NB4 (cell line): Measurements from ENCODE around the gene SAMD11.
"Not testable (repeated sequence)": the region's sequence is repeated elsewhere in the genome, so short reads cannot be mapped to it uniquely, and the experiment has no call there.

Experiments
- DNase-seq: peaks from one replicate; pipeline ENCODE4 v3.0.0; 2010; ENCODE audit warnings: low read depth
- H3K4me3 ChIP-seq: one replicate; pipeline ENCODE4 v1.5.1; 2011; ENCODE audit warnings: mild to moderate bottlenecking, low read depth, low read length, moderate library complexity
- MYC ChIP-seq: IDR thresholded peaks from 2 replicates; pipeline ENCODE4 v1.6.1; 2011; ENCODE audit warnings: low read depth, low read length
- POLR2A ChIP-seq: IDR thresholded peaks from 2 replicates; pipeline ENCODE4 v1.6.1; 2011; ENCODE audit warnings: mild to moderate bottlenecking; ENCODE audit not compliant: insufficient read length; ENCODE audit errors: extremely low read depth
- TF ChIP-seq, protein P1 (sequence below): IDR thresholded peaks from 2 replicates; pipeline ENCODE4 v1.6.1; 2011; ENCODE audit warnings: low read depth, low read length
- TF ChIP-seq, protein P2 (sequence below): IDR thresholded peaks from one replicate; pipeline ENCODE4 v1.5.1; 2012; ENCODE audit warnings: low read depth, low read length

Gene SAMD11

DNA sequence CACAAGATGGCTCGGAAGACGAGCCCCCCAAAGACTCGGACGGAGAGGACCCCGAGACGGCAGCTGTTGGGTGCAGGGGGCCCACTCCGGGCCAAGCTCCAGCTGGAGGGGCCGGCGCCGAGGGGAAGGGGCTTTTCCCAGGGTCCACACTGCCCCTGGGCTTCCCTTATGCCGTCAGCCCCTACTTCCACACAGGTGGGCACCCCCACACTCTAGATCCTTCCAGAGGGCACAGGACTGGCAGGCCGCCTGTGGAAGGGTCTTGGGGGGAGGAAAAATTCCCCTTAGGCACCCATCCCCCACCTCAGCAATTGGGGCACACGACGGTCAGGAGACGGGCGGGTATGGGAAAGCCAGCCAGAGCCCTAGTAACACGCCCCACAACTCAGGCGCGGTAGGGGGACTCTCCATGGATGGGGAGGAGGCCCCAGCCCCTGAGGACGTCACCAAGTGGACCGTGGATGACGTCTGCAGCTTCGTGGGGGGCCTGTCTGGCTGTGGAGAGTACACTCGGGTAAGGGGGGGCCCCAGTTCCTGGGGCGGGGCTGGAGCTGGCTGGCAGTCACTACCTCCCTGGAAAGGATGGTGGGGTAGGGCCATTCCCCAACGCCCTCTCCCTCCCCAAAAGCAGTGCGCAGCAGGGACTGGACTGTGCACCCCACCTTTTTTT is 19.3 kb downstream of the SAMD11 start:
- TF ChIP-seq MYC, result no peak
- TF ChIP-seq, protein P1, sequence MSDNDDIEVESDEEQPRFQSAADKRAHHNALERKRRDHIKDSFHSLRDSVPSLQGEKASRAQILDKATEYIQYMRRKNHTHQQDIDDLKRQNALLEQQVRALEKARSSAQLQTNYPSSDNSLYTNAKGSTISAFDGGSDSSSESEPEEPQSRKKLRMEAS, result no peak
- TF ChIP-seq, protein P2, sequence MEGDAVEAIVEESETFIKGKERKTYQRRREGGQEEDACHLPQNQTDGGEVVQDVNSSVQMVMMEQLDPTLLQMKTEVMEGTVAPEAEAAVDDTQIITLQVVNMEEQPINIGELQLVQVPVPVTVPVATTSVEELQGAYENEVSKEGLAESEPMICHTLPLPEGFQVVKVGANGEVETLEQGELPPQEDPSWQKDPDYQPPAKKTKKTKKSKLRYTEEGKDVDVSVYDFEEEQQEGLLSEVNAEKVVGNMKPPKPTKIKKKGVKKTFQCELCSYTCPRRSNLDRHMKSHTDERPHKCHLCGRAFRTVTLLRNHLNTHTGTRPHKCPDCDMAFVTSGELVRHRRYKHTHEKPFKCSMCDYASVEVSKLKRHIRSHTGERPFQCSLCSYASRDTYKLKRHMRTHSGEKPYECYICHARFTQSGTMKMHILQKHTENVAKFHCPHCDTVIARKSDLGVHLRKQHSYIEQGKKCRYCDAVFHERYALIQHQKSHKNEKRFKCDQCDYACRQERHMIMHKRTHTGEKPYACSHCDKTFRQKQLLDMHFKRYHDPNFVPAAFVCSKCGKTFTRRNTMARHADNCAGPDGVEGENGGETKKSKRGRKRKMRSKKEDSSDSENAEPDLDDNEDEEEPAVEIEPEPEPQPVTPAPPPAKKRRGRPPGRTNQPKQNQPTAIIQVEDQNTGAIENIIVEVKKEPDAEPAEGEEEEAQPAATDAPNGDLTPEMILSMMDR, result no peak
- TF ChIP-seq POLR2A, result no peak
- no peak overlapping the region for H3K4me3 ChIP-seq
- no peak for DNase-seq

DNA sequence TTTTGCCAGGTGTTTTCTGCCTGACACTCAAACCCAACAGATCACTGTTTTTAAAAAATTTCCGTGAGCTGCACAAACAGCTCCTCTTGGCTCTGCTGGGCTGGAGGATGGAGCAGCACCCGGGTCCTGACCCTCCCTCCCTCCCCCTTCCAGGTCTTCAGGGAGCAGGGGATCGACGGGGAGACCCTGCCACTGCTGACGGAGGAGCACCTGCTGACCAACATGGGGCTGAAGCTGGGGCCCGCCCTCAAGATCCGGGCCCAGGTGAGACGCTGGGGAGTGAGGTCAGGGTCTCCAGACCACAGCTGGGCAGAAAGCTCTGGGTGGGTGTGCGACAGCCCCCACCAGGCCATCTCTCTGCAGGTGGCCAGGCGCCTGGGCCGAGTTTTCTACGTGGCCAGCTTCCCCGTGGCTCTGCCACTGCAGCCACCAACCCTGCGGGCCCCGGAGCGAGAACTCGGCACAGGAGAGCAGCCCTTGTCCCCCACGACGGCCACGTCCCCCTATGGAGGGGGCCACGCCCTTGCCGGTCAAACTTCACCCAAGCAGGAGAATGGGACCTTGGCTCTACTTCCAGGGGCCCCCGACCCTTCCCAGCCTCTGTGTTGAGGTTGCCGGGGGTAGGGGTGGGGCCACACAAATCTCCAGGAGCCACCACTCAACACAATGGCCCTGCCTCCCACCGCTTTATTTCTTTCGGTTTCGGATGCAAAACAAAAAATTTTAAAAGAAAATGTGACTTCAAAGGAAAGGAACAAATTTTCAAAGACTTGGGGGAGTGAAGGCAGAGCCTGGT is 20.0 kb downstream of the SAMD11 start:
- no peak overlapping the region for H3K4me3 ChIP-seq
- DNase-seq, result no peak
- TF ChIP-seq POLR2A, result no peak
- TF ChIP-seq MYC, result no peak
- TF ChIP-seq, protein P1, result no peak
- TF ChIP-seq, protein P2, result no peak

DNA sequence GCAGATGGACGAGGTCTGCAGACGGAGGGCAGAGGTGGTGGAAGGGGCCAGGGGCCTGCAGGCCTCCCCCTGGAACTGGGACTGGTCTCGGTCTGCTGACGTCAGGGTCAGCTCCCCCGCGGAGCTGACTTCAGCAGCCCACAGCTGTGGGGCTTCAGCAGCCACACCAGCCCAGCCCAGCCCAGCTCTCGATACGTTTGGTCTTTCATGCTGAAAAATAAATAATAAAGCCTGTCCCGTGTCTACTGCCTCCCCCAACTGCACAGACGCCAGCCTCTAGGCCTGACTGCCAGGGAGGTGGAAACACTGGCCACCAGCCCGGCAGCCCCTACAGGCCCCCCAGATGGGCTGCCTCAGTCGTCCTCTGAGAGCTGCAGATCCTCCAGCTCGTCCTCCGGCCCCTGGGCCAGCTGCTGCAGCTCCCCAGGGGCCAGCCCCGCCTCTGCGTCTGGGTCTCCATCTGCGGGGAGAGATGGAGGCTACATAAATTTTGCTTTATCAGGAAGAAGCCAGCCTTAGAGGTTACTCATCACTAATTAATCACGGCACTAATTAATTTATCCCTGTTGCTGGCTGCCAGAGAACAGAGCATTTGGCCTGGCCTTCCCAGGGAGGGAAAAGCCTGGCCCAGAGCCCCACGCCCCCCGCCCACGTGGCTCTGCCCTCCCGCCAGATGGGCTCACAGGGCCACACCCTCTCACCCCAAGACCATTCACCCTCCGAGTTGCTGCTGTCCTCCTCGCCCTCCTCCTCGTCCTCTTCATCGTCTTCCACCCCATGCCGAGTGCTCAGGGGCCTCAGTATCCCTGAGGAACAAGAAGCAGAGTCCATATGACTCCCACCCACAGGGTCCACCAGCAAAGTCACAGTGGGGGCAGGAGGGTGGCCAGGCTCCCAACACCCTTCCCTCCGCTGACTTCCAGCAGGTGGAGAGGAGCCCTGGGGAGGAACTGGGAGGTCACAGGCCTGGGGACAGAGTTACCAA is 20.9 kb downstream of the SAMD11 start:
- TF ChIP-seq MYC (no peak), POLR2A (no peak)
- TF ChIP-seq, protein P2, result no peak
- TF ChIP-seq, protein P1, result no peak
- no peak overlapping the region for H3K4me3 ChIP-seq
- no peak for DNase-seq

DNA sequence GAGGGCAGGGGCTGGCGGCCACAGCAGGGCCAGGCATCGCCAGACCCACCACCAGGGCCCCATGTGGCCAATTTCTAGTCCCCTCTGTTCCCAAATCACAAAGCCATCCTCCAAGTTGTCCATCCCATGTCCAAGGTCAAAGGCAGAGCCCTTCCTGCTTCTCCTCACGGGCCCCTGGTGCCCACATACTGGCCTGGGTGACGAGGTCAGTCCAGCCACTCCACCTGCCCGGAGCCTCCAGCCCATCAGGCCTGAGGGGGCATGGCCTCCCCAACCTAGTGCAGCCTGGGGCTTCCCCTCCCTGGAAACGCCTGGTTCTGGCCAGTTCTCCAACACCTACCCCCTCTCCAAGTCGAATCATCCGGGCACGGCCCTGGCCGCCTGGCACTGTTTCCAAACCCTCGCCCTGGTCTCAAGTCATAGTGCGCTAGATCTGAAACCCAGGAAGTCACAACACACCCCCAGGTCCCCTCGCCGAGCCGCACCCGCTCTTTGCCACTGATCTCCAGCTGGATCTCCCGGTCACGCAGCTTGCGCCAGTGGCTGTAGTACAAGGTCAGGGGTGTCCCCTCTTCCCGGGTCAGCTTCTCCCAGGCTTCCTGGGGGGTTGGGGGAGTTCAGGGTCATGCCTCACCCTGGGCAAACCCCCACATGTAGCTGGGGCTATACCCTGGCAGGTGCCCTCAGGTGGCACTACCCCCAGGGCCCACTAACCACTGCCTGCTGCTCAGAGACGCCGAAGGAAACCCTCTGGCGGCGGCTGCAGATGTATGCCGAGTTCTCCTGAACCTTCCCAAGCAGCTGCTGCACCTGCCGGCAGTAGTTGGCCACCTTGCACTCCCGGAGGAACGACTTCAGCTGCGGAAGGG is 22.2 kb downstream of the SAMD11 start:
- no peak overlapping the region for H3K4me3 ChIP-seq
- TF ChIP-seq, protein P1, result no peak
- TF ChIP-seq MYC (no peak), POLR2A (no peak)
- TF ChIP-seq, protein P2, result no peak
- DNase-seq, result no peak

DNA sequence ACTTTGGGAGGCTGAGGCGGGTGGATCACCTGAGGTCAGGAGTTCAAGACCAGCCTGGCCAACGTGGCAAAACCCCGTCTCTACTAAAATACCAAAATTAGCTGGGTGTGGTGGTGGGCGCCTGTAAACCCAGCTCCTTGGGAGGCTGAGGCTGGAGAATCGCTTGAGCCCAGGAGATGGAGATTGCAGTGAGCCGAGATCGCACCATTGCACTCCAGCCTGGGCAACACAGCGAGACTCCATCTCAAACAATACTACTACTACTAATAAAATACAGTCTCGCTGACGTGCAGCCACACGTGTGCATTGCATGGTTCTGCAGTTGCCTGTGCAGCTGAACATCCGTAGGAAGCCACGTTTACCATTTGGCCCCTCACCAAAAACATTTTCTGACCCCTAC is 23.1 kb downstream of the SAMD11 start:
- not testable (repeated sequence) for H3K4me3 ChIP-seq, DNase-seq
